22Rv1 (cell line): ENCODE data around the gene RHBDD3.
A peak's percentile ranks its signal among the peaks of the same experiment; 100 is the strongest.

Experiments
- H3K27ac ChIP-seq: fragments of 450-650 bp; 2 replicates; pipeline ENCODE4 v1.5.1; 2017
- ZFX ChIP-seq: fragments of 450-650 bp; IDR thresholded peaks from 2 replicates; pipeline ENCODE4 v1.6.1; 2017; ENCODE audit warnings: antibody characterized with exemption, borderline replicate concordance
- TF ChIP-seq, protein P1 (sequence below): fragments of 450-650 bp; IDR thresholded peaks from 2 replicates; pipeline ENCODE4 v1.5.1; 2017; ENCODE audit warnings: mild to moderate bottlenecking

Gene RHBDD3

DNA sequence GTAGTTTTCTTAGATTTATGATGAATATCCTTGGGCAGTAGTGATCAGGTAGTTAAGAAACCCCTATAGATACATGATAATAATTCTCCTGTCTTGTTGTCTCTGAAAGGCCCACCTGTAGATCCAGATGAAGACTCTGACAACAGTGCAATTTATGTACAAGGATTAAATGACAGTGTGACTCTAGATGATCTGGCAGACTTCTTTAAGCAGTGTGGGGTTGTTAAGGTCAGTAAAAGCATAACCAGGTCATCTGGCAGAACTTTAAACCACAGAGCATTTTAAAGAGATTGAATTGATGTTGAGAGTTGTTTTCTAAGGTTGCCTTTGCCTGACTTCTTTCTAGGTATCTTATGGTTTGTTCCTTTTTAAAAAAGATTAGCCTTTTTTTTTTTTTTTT, 24.6 kb upstream of the RHBDD3 start:
- H3K27ac ChIP-seq: no peak overlapping the region
- TF ChIP-seq ZFX: no peak
- TF ChIP-seq, protein P1, sequence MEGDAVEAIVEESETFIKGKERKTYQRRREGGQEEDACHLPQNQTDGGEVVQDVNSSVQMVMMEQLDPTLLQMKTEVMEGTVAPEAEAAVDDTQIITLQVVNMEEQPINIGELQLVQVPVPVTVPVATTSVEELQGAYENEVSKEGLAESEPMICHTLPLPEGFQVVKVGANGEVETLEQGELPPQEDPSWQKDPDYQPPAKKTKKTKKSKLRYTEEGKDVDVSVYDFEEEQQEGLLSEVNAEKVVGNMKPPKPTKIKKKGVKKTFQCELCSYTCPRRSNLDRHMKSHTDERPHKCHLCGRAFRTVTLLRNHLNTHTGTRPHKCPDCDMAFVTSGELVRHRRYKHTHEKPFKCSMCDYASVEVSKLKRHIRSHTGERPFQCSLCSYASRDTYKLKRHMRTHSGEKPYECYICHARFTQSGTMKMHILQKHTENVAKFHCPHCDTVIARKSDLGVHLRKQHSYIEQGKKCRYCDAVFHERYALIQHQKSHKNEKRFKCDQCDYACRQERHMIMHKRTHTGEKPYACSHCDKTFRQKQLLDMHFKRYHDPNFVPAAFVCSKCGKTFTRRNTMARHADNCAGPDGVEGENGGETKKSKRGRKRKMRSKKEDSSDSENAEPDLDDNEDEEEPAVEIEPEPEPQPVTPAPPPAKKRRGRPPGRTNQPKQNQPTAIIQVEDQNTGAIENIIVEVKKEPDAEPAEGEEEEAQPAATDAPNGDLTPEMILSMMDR: no peak

DNA sequence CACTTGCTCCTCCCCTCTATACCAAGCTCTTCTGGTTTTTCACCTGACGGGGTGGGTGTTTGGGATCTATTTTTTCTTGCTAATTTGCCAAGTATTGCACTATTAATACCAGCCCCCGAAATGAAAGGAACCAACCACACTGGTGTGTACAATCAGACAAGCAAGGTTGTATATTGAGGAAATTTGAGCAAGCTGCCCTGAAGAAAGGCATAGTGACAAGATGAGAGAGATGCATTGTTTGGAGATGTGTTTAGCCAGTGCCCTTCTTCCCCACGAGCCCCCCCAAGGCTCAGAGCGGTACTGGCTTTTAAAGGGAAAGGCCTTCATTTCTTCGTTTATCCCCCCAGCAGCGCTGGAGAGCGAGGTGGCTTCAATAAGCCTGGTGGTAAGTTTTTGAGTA, 23.4 kb upstream of the RHBDD3 start:
- H3K27ac ChIP-seq: no peak overlapping the region
- TF ChIP-seq, protein P1: no peak
- TF ChIP-seq ZFX: no peak

DNA sequence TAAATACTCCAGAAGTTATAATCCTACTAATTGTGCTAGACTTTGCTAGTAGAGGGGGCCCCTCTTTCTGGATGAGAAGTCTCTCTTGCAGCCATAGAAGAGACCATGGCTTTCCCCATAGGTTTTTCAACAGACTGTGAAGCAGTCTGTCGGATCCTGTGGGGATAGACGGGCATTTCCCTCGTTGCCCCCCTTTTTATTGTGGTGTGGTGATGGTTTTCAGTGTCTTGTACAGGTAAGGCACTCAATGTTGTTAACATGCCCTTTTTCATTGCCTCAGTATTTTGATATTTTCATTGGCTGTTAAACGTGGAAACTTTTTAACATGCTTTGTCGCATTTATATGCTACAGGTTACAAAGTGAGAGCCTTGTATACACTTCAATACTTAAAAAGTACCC, 22.3 kb upstream of the RHBDD3 start:
- no peak for TF ChIP-seq ZFX
- TF ChIP-seq, protein P1: no peak
- H3K27ac ChIP-seq: no peak overlapping the region

DNA sequence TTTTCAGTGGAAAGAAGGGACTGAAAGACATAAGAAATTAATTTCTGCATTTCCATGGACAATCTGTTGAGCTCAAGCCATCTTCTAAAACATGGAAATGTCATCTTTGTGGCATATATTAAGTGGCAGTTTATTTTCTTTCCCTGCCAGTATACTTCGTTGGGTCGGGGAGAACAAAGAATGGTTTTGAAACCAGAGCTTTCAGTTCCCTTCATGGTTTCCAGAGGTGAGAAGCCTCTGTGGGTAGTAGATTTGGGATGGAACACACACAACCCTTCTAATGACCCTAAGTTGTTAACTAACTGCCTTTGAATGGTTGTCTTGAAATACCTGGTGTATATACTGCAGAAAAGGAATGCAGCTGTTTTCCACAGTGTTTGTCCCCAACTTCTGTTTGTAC, 21.1 kb upstream of the RHBDD3 start:
- TF ChIP-seq, protein P1: no peak
- TF ChIP-seq ZFX: no peak
- no peak overlapping the region for H3K27ac ChIP-seq

DNA sequence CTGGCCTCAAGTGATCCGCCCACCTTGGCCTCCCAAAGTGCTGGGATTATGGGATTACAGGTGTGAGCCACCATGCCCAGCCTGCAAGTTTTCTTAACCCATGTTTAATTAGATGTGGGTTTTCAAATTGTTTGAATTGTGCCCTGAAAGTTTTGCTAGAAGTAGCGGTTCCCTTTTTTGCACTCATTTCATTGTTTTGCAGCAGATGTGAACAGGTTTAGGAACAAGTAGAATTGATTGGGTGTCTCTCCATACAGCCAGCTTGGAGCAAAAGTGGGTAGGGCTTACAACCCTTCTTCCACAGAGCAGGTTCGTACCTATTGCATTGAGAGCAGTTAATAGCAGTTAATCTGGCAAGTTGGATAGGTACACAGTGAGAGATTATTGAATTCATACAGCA, 16.4 kb upstream of the RHBDD3 start:
- TF ChIP-seq, protein P1: no peak
- TF ChIP-seq ZFX: no peak
- no peak overlapping the region for H3K27ac ChIP-seq

DNA sequence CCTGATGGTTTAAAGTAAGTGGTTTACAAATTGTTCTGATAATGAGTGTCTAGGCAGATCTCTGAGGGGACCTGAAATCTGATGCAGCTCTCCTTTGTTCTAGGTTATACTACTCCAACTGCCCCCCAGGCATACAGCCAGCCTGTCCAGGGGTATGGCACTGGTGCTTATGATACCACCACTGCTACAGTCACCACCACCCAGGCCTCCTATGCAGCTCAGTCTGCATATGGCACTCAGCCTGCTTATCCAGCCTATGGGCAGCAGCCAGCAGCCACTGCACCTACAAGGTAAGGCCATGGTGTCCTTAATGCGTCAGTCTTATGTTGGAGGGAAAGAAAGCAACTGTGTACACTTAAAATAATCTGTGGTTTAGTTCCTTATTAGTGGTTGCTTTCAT, 10.1 kb upstream of the RHBDD3 start:
- TF ChIP-seq ZFX: no peak
- TF ChIP-seq, protein P1: no peak
- no peak overlapping the region for H3K27ac ChIP-seq

DNA sequence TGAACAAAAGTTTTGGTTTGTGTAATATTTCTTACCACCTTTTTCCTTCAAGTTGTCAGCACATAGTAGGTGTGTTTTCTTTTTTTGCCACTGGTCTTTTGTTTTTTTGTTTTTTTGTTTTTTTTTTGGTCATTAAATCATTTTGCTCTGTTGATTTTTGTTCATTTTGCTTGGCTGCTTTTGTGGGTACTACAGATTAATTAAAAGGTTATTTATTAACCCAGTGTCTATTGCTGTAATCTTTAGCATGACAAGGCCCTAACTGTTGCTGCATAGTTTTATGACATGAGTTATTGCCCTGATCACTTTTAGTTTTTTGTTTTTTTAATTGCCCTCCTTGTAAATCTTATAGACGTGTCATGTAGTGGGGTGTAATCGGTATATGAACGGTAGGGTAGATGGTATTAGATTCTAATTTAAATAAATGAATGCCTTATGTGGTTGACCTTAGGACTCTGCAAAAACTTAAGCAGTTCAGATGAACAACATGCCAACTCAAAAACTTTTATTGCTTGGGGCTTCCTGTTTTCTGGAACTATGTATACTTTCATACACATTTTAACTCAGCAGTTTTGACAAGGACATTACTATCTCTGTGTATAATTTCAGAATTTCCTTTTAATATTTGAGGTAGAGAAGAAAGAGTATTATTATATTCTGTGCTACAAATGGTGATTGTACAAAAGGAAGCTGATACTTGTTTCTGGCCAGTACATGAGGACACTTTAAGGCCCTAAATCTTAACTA, 8.2 kb upstream of the RHBDD3 start:
- peak overlapping the region; percentile 30 for H3K27ac ChIP-seq
- TF ChIP-seq, protein P1: no peak
- TF ChIP-seq ZFX: no peak
